HepG2 (cell line): ENCODE measurements around the gene S100A12. TPM values are rescaled to one million over a fixed set of nuclear protein-coding genes. Genes with fewer than 3 reads are reported as not detected.

Experiments used
- ATAC-seq: fragments of 200-7000 bp; cut with Tn5 transposase; 3 replicates; pipeline ENCODE4 v1.9.1; 2020; ENCODE audit warnings: mild to moderate bottlenecking, moderate library complexity
- BruUV-seq: library from RNA; stranded (reverse); fragments of 400-500 nt; replicated peaks from 2 replicates; lab custom pipeline; 2021; lab: Mats Ljungman, UMichigan
- CTCF ChIA-PET: fragments of 300-600 bp; formaldehyde crosslinking; extraction: SDS; loops from one replicate; lab custom pipeline; 2021; ENCODE audit warnings: low total read pairs, inconsistent platforms, low intra/inter-chr PET ratio; lab: Yijun Ruan, JAX
- POLR2A ChIA-PET: fragments of 350-600 bp; sonication (Branson Sonifier 250); formaldehyde crosslinking; loops from one replicate; lab custom pipeline; 2020; ENCODE audit warnings: antibody characterized with exemption, inconsistent platforms; lab: Yijun Ruan, JAX
- DNase-seq: peaks from one replicate; pipeline ENCODE4 v3.0.0-alpha.2; 2015; ENCODE audit warnings: low spot score
- FAIRE-seq: peaks from 3 replicates; lab custom pipeline; 2011; peaks lifted over from hg19 to GRCh38; lab: Jason Lieb, UNC
- H2AFZ ChIP-seq: one replicate; pipeline ENCODE4 v1.6.1; 2011; ENCODE audit warnings: low read length, inconsistent platforms
- H3K27ac ChIP-seq: fragments of 300-600 bp; 3 replicates; pipeline ENCODE4 v1.8.0; 2011; ENCODE audit warnings: mixed run types, mild to moderate bottlenecking, mixed read lengths, low read length, inconsistent platforms; ENCODE audit not compliant: insufficient read depth; ENCODE audit errors: extremely low read length
- H3K27me3 ChIP-seq, 2 experiments: fragments of 200-600 bp in 1 of 2; 2 replicates in 1 of 2; 3 replicates in 1 of 2; pipeline versions ENCODE4 v1.6.0 to v1.8.0; 2011; ENCODE audit warnings: low read length in 2 of 2, mild to moderate bottlenecking in 2 of 2, moderate library complexity in 2 of 2, inconsistent platforms in 1 of 2; ENCODE audit not compliant: insufficient read depth in 2 of 2, control insufficient read depth in 1 of 2
- H3K36me3 ChIP-seq, 2 experiments: fragments of 200-600 bp in 1 of 2; replicated peaks in 1 of 2; 2 replicates in 1 of 2; 3 replicates in 1 of 2; pipeline versions ENCODE4 v1.5.1 to v1.8.0; 2011; ENCODE audit warnings: low read length in 2 of 2, inconsistent platforms in 1 of 2; ENCODE audit not compliant: insufficient read depth in 2 of 2, control insufficient read depth in 1 of 2
- H3K4me1 ChIP-seq: 2 replicates; pipeline ENCODE4 v1.5.1; 2012; ENCODE audit warnings: low read length, inconsistent platforms; ENCODE audit not compliant: insufficient read depth
- H3K4me2 ChIP-seq: 2 replicates; pipeline ENCODE4 v1.6.0; 2011; ENCODE audit warnings: low read depth, low read length, inconsistent platforms
- H3K4me3 ChIP-seq, 3 experiments: fragments of 200-600 bp in 1 of 3; sonication (generic), shearing (Covaris generic) in 1 of 3; replicated peaks in 1 of 3; 2 replicates each; pipeline ENCODE4 v1.5.1; 2011 to 2016; ENCODE audit warnings: low read length in 3 of 3, inconsistent platforms in 2 of 3, low read depth in 2 of 3, mild to moderate bottlenecking in 2 of 3, control low read depth in 1 of 3, mixed read lengths in 1 of 3; ENCODE audit not compliant: insufficient read depth in 1 of 3
- H3K79me2 ChIP-seq: one replicate; pipeline ENCODE4 v1.6.1; 2011; ENCODE audit warnings: low read length, inconsistent platforms; ENCODE audit not compliant: insufficient read depth
- H3K9ac ChIP-seq: 2 replicates; pipeline ENCODE4 v1.6.0; 2011; ENCODE audit warnings: mild to moderate bottlenecking, low read depth, low read length, inconsistent platforms; ENCODE audit not compliant: insufficient read depth
- H3K9me3 ChIP-seq: 2 replicates; pipeline ENCODE4 v1.5.1; 2012; ENCODE audit warnings: mild to moderate bottlenecking, low read length
- H4K20me1 ChIP-seq: 2 replicates; pipeline ENCODE4 v1.6.0; 2011; ENCODE audit warnings: inconsistent platforms, mild to moderate bottlenecking, low read length, moderate library complexity; ENCODE audit not compliant: insufficient read depth
- ATF7 ChIP-seq, 2 experiments: fragments of 450-650 bp in 1 of 2; sonication (generic) in 1 of 2; formaldehyde crosslinking in 1 of 2; IDR thresholded peaks; 2 replicates each; pipeline versions ENCODE4 v1.4.0 to v1.6.1; 2016 to 2020; ENCODE audit warnings: antibody characterized with exemption in 1 of 2, mild to moderate bottlenecking in 1 of 2, missing genetic modification reagents in 1 of 2
- DNMT1 ChIP-seq: sonication (generic); formaldehyde crosslinking; IDR thresholded peaks from 2 replicates; pipeline ENCODE4 v1.5.1; 2020; ENCODE audit warnings: mild to moderate bottlenecking, missing genetic modification reagents
- HNRNPK ChIP-seq: fragments of 200-400 bp; formaldehyde crosslinking; IDR thresholded peaks from 2 replicates; pipeline ENCODE4 v1.6.1; 2018; ENCODE audit warnings: low read length, low read depth, moderate library complexity, mild to moderate bottlenecking; ENCODE audit not compliant: poor library complexity, severe bottlenecking
- NFE2L1 ChIP-seq: sonication (generic); formaldehyde crosslinking; IDR thresholded peaks from 2 replicates; pipeline ENCODE4 v1.4.0; 2020; ENCODE audit warnings: missing genetic modification reagents, mild to moderate bottlenecking, borderline replicate concordance
- NFYC ChIP-seq: IDR thresholded peaks from 2 replicates; pipeline ENCODE4 v1.6.1; 2016; ENCODE audit warnings: missing genetic modification reagents, missing compliant biosample characterization
- RORA ChIP-seq: sonication (generic); formaldehyde crosslinking; IDR thresholded peaks from 2 replicates; pipeline ENCODE4 v1.5.0; 2020; ENCODE audit warnings: mild to moderate bottlenecking, missing genetic modification reagents, moderate library complexity
- SATB2 ChIP-seq: sonication (generic); formaldehyde crosslinking; IDR thresholded peaks from 2 replicates; pipeline ENCODE4 v1.5.0; 2020; ENCODE audit warnings: missing genetic modification reagents
- SMARCC2 ChIP-seq: fragments of 450-650 bp; IDR thresholded peaks from 2 replicates; pipeline ENCODE4 v1.6.1; 2017; ENCODE audit warnings: antibody characterized with exemption, mild to moderate bottlenecking
- SUZ12 ChIP-seq: fragments of 150-350 bp; IDR thresholded peaks from 2 replicates; pipeline ENCODE4 v1.6.1; 2014; ENCODE audit warnings: low read depth, low read length
- ZFP82 ChIP-seq: sonication (generic); formaldehyde crosslinking; IDR thresholded peaks from 2 replicates; pipeline ENCODE4 v1.5.1; 2020; ENCODE audit warnings: mild to moderate bottlenecking, missing genetic modification reagents, borderline replicate concordance
- ZNF782 ChIP-seq: sonication (generic); formaldehyde crosslinking; IDR thresholded peaks from 2 replicates; pipeline ENCODE4 v1.4.0; 2020; ENCODE audit warnings: missing genetic modification reagents, mild to moderate bottlenecking, borderline replicate concordance
- ZZZ3 ChIP-seq: sonication (generic); formaldehyde crosslinking; IDR thresholded peaks from 2 replicates; pipeline ENCODE4 v1.4.0; 2020; ENCODE audit warnings: missing genetic modification reagents, mild to moderate bottlenecking, borderline replicate concordance
- WGBS: methylation state at CpG from one replicate; pipeline ENCODE4 v1.1.6; 2017; ENCODE audit warnings: low lambda C conversion rate; 5-methylcytosine and 5-hydroxymethylcytosine counted together
- in situ Hi-C: cut with HindIII; loops from 2 replicates; pipeline ENCODE4 v1.10.0; 2017; ENCODE audit warnings: low pct_unique_long_range_greater_than_20kb; ENCODE audit not compliant: extremely low pct_ligation_motif_present
- intact Hi-C: fragments of 100-400 bp; cut with micrococcal nuclease; formaldehyde crosslinking; loops from one replicate; pipeline ENCODE4 v1.10.0; 2022; ENCODE audit not compliant: unreplicated experiment
- polyA plus RNA-seq, 8 experiments: library from polyadenylated mRNA; depleted of rRNA in 3 of 8; stranded (reverse) in 7 of 8; unstranded in 1 of 8; fragments of >200 nt; fragmentation: Illumina TruSeq in 4 of 8; extraction: Trizol in 4 of 8; gene quantifications; 2 replicates each; pipeline versions ENCODE4 v1.2.1 to v1.2.3, GENCODE V29; 2011 to 2016; ENCODE audit warnings: low read depth in 4 of 8, missing spikeins in 1 of 8, mixed read lengths in 1 of 8; ENCODE audit not compliant: insufficient read depth in 1 of 8
- total RNA-seq, 5 experiments: library from RNA; depleted of rRNA; stranded (reverse); fragments of >200 nt; fragmentation: Illumina TruSeq; extraction: Trizol; gene quantifications; 2 replicates each; pipeline ENCODE4 v1.2.3, GENCODE V29; 2016; ENCODE audit warnings: low read depth in 1 of 5
- TF ChIP-seq, protein P1 (sequence below): sonication (generic); formaldehyde crosslinking; IDR thresholded peaks from 2 replicates; pipeline ENCODE4 v1.4.0; 2020; ENCODE audit warnings: mild to moderate bottlenecking, missing genetic modification reagents
- TF ChIP-seq, protein P2 (sequence below), 2 experiments: sonication (generic) in 1 of 2; formaldehyde crosslinking in 1 of 2; IDR thresholded peaks; 2 replicates each; pipeline versions ENCODE4 v1.4.0 to v1.6.1; 2016 to 2020; ENCODE audit warnings: borderline replicate concordance in 1 of 2, low read depth in 1 of 2, mild to moderate bottlenecking in 1 of 2, missing genetic modification reagents in 1 of 2
- TF ChIP-seq, protein P3 (sequence below): sonication (generic); formaldehyde crosslinking; IDR thresholded peaks from 2 replicates; pipeline ENCODE4 v1.8.0; 2022; ENCODE audit warnings: missing genetic modification reagents, low read depth, mild to moderate bottlenecking, borderline replicate concordance
- TF ChIP-seq, protein P4 (sequence below): sonication (generic); formaldehyde crosslinking; IDR thresholded peaks from 2 replicates; pipeline ENCODE4 v1.9.0; 2022; ENCODE audit warnings: low read depth, missing genetic modification reagents

The S100A12 gene
- total and polyA plus RNA-seq, 2 of the 13 experiments (the other 11 are each of a cell fraction or from before 2014, with no cell fraction given) = not detected

DNA sequence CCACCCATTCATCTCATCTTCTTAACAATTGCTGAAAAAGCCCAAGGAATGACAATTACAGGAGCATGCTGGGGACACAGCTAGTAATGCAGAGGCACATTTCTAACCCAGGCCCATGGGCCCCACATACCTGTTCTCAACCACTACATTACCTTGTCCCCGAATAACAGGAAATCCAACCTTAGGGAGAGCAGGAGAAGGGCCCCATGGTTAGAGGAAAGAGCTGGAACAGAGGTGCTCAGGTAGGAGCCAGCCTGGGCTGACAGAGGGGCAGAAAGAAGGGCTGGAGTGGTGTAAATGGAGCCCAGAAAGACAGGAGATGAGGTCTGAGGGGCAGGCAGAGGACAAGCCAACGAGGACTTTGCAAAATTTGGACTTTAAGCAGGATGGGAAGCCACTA is 26.8 kb upstream of the S100A12 start:
- FAIRE-seq = no peak
- no peaks in the 10 kb centered on the region for H3K36me3 ChIP-seq
- no peak overlapping the region for H3K9ac ChIP-seq
- WGBS = 9% methylated on average over 2 of the region's 2 CpGs
- H4K20me1 ChIP-seq = no peaks in the 10 kb centered on the region
- no peak overlapping the region for H3K4me3 ChIP-seq
- no peaks in the 10 kb centered on the region for H3K4me1 ChIP-seq
- H3K4me2 ChIP-seq = no peak overlapping the region
- BruUV-seq = no TSS peak
- no peak overlapping the region for H2AFZ ChIP-seq
- CTCF ChIA-PET = no interaction called here
- no peak for ATAC-seq
- H3K27ac ChIP-seq = no peak overlapping the region
- no peaks in the 10 kb centered on the region for H3K9me3 ChIP-seq
- intact Hi-C loops (no loop called here), in situ Hi-C loops (no loop called here)
- no peaks in the 10 kb centered on the region for H3K79me2 ChIP-seq
- POLR2A ChIA-PET = no interaction called here
- DNase-seq = no peak
- TF ChIP-seq NFYC (CRISPR knock-in tag) = no peak
- TF ChIP-seq, protein P1, sequence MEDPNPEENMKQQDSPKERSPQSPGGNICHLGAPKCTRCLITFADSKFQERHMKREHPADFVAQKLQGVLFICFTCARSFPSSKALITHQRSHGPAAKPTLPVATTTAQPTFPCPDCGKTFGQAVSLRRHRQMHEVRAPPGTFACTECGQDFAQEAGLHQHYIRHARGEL (CRISPR knock-in tag) = no peak
- no peak for TF ChIP-seq ATF7 (IDR thresholded peaks at IDR 0.05)
- TF ChIP-seq ATF7 (CRISPR knock-in tag; IDR thresholded peaks at IDR 0.05) = no peak
- no peak for TF ChIP-seq SMARCC2
- TF ChIP-seq ZFP82 (CRISPR knock-in tag) = no peak
- TF ChIP-seq, protein P2, sequence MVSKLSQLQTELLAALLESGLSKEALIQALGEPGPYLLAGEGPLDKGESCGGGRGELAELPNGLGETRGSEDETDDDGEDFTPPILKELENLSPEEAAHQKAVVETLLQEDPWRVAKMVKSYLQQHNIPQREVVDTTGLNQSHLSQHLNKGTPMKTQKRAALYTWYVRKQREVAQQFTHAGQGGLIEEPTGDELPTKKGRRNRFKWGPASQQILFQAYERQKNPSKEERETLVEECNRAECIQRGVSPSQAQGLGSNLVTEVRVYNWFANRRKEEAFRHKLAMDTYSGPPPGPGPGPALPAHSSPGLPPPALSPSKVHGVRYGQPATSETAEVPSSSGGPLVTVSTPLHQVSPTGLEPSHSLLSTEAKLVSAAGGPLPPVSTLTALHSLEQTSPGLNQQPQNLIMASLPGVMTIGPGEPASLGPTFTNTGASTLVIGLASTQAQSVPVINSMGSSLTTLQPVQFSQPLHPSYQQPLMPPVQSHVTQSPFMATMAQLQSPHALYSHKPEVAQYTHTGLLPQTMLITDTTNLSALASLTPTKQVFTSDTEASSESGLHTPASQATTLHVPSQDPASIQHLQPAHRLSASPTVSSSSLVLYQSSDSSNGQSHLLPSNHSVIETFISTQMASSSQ (IDR thresholded peaks at IDR 0.05; ENCODE audit: low read depth) = no peak
- TF ChIP-seq, protein P2 (CRISPR knock-in tag; IDR thresholded peaks at IDR 0.05; ENCODE audit: borderline replicate concordance) = no peak
- no peak for TF ChIP-seq HNRNPK
- TF ChIP-seq ZZZ3 (CRISPR knock-in tag) = no peak
- no peak for TF ChIP-seq RORA (CRISPR knock-in tag)
- TF ChIP-seq, protein P3, sequence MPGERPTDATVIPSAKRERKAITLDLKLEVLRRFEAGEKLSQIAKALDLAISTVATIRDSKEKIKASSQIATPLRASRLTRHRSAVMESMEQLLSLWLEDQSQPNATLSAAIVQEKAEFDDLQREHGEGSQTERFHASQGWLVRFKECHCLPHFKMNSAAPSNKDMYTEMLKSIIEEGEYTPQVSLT (CRISPR knock-in tag) = no peak
- no peak for TF ChIP-seq ZNF782 (CRISPR knock-in tag)
- TF ChIP-seq, protein P4, sequence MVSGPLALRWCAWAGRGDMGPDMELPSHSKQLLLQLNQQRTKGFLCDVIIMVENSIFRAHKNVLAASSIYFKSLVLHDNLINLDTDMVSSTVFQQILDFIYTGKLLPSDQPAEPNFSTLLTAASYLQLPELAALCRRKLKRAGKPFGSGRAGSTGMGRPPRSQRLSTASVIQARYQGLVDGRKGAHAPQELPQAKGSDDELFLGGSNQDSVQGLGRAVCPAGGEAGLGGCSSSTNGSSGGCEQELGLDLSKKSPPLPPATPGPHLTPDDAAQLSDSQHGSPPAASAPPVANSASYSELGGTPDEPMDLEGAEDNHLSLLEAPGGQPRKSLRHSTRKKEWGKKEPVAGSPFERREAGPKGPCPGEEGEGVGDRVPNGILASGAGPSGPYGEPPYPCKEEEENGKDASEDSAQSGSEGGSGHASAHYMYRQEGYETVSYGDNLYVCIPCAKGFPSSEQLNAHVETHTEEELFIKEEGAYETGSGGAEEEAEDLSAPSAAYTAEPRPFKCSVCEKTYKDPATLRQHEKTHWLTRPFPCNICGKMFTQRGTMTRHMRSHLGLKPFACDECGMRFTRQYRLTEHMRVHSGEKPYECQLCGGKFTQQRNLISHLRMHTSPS (CRISPR knock-in tag) = no peak
- no peak for TF ChIP-seq SUZ12
- no peak for TF ChIP-seq NFE2L1 (CRISPR knock-in tag)
- no peak for TF ChIP-seq DNMT1
- TF ChIP-seq SATB2 = no peak
- TF ChIP-seq, all 625 proteins: peak for 0
- H3K27me3 ChIP-seq = peaks cover 2 to 52% of the 10 kb centered on the region in 2 experiments; a peak in 4 of 5 replicates
